DND-41 (cell line): ENCODE data around the gene HSPBP1.

ENCODE experiments used
- EZH2 ChIP-seq: IDR thresholded peaks from 3 replicates; pipeline ENCODE4 v1.6.1; 2012; ENCODE audit warnings: borderline replicate concordance, low read depth, mild to moderate bottlenecking, moderate library complexity, low read length, inconsistent platforms; ENCODE audit not compliant: severe bottlenecking
- TF ChIP-seq, protein P1 (sequence below): IDR thresholded peaks from 2 replicates; pipeline ENCODE4 v1.5.1; 2012; ENCODE audit warnings: borderline replicate concordance, low read length, moderate library complexity, mild to moderate bottlenecking; ENCODE audit not compliant: poor library complexity, severe bottlenecking; ENCODE audit errors: extremely low read depth

DNA sequence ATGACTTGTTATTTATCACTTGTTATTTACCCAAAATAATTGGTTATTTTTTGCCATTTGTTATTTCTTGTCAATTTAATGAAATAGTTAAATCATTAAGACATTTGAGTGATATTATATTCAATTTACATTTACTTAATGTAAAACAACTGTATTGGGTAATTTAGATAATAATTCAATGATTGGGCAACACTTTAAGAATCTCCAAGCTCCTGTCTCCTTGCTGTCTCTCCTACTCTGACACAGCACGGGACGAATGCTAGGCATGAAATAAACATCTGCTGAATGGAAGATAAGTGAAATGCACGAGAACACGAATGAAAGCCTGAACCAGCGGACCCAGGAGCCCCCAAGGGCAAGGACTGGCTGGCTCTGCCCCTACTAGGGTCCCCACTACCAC lies 15.4 kb downstream of the HSPBP1 start:
- TF ChIP-seq, protein P1, sequence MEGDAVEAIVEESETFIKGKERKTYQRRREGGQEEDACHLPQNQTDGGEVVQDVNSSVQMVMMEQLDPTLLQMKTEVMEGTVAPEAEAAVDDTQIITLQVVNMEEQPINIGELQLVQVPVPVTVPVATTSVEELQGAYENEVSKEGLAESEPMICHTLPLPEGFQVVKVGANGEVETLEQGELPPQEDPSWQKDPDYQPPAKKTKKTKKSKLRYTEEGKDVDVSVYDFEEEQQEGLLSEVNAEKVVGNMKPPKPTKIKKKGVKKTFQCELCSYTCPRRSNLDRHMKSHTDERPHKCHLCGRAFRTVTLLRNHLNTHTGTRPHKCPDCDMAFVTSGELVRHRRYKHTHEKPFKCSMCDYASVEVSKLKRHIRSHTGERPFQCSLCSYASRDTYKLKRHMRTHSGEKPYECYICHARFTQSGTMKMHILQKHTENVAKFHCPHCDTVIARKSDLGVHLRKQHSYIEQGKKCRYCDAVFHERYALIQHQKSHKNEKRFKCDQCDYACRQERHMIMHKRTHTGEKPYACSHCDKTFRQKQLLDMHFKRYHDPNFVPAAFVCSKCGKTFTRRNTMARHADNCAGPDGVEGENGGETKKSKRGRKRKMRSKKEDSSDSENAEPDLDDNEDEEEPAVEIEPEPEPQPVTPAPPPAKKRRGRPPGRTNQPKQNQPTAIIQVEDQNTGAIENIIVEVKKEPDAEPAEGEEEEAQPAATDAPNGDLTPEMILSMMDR: no peak
- TF ChIP-seq EZH2: no peak
